GM10266 (cell line): Measurements from ENCODE around the gene COPS3.
"Not testable (repeated sequence)": the region's sequence is repeated elsewhere in the genome, so short reads cannot be mapped to it uniquely, and the experiment has no call there.

ENCODE experiments used
- DNase-seq: peaks from one replicate; pipeline ENCODE4 v3.0.0; 2012; ENCODE audit errors: extremely low spot score
- CTCF ChIP-seq: IDR thresholded peaks from 2 replicates; pipeline ENCODE4 v1.5.1; 2012; ENCODE audit warnings: mild to moderate bottlenecking, low read depth; ENCODE audit not compliant: control insufficient read depth, insufficient read depth; ENCODE audit errors: missing control alignments

The COPS3 gene

GRCh38 chr17:17279316-17279715, 1.7 kb downstream of the COPS3 start:
- DNase-seq: no peak
- TF ChIP-seq CTCF: no peak

- not testable (repeated sequence) for DNase-seq
Measured at GRCh38 chr17:17277431-17277830, 3.6 kb downstream of the COPS3 start.

- no peak for DNase-seq
- no peak for TF ChIP-seq CTCF
Measured at GRCh38 chr17:17275971-17276370, 5.1 kb downstream of the COPS3 start.

GRCh38 chr17:17269926-17270773, 10.9 kb downstream of the COPS3 start:
- peak; percentile 23 for TF ChIP-seq CTCF
- DNase-seq: no peak

- no peak for DNase-seq
- no peak for TF ChIP-seq CTCF
Measured at GRCh38 chr17:17264430-17264829, 16.6 kb downstream of the COPS3 start.

- no peak for TF ChIP-seq CTCF
- DNase-seq: no peak
Measured at GRCh38 chr17:17258998-17259397, 22.0 kb downstream of the COPS3 start.

- no peak for DNase-seq
- TF ChIP-seq CTCF: no peak
Measured at GRCh38 chr17:17258011-17258410, 23.0 kb downstream of the COPS3 start.
